OCI-LY7 (cell line): ENCODE measurements around the gene ANO4. TPM values are rescaled to one million over a fixed set of nuclear protein-coding genes. Genes with fewer than 3 reads are reported as not detected.

Source experiments
- BruUV-seq: library from RNA; stranded (reverse); fragments of 400-500 nt; replicated peaks from 2 replicates; lab custom pipeline; 2021; lab: Mats Ljungman, UMichigan
- CTCF ChIA-PET: fragments of 300-600 bp; sonication (Branson Sonifier 250); formaldehyde crosslinking; loops from one replicate; lab custom pipeline; 2022; ENCODE audit warnings: antibody characterized with exemption; ENCODE audit not compliant: unreplicated experiment; lab: Charles Lee
- POLR2A ChIA-PET: fragments of 300-600 bp; sonication (Branson Sonifier 250); formaldehyde crosslinking; loops from one replicate; lab custom pipeline; 2022; ENCODE audit warnings: antibody characterized with exemption; lab: Charles Lee
- DNase-seq: peaks from one replicate; pipeline ENCODE4 v3.0.0-alpha.2; 2015; ENCODE audit warnings: low spot score
- H2AFZ ChIP-seq: fragments of 200-600 bp; sonication (generic), shearing (Covaris generic); 2 replicates; pipeline ENCODE4 v1.6.1; 2014; ENCODE audit warnings: mild to moderate bottlenecking, antibody characterized with exemption, low read length, moderate library complexity
- H3K27ac ChIP-seq: fragments of 200-600 bp; sonication (generic); 2 replicates; pipeline ENCODE4 v1.5.1; 2014; ENCODE audit warnings: mixed run types, low read depth, mild to moderate bottlenecking, moderate library complexity, low read length, inconsistent platforms; ENCODE audit not compliant: poor library complexity, severe bottlenecking
- H3K36me3 ChIP-seq: fragments of 200-600 bp; sonication (generic); 2 replicates; pipeline ENCODE4 v1.6.1; 2014; ENCODE audit warnings: mild to moderate bottlenecking, antibody characterized with exemption, low read length, moderate library complexity, mixed read lengths; ENCODE audit not compliant: insufficient read depth
- H3K4me1 ChIP-seq: fragments of 200-600 bp; sonication (generic); 2 replicates; pipeline ENCODE4 v1.5.1; 2014; ENCODE audit warnings: mild to moderate bottlenecking, low read length; ENCODE audit not compliant: insufficient read depth, poor library complexity, severe bottlenecking
- H3K4me2 ChIP-seq: fragments of 200-600 bp; sonication (generic); 2 replicates; pipeline ENCODE4 v1.6.1; 2014; ENCODE audit warnings: mild to moderate bottlenecking, low read length
- H3K4me3 ChIP-seq: fragments of 200-600 bp; sonication (generic); 2 replicates; pipeline ENCODE4 v1.5.1; 2014; ENCODE audit warnings: mild to moderate bottlenecking, low read depth, low read length; ENCODE audit not compliant: poor library complexity, severe bottlenecking
- H3K79me2 ChIP-seq: fragments of 200-600 bp; sonication (generic); 2 replicates; pipeline ENCODE4 v1.6.1; 2016; ENCODE audit warnings: low read depth, mild to moderate bottlenecking, low read length, moderate library complexity, mixed read lengths; ENCODE audit not compliant: insufficient read depth
- H3K9me2 ChIP-seq: fragments of 200-600 bp; sonication (generic); 2 replicates; pipeline ENCODE4 v1.6.1; 2016; ENCODE audit warnings: mild to moderate bottlenecking, low read length, mixed read lengths; ENCODE audit not compliant: insufficient read depth
- H3K9me3 ChIP-seq: fragments of 200-600 bp; sonication (generic); 2 replicates; pipeline ENCODE4 v1.6.1; 2014; ENCODE audit warnings: mild to moderate bottlenecking, mixed run types, low read length, mixed read lengths
- H4K20me1 ChIP-seq: fragments of 200-600 bp; sonication (generic); 2 replicates; pipeline ENCODE4 v1.6.1; 2014; ENCODE audit warnings: mild to moderate bottlenecking, antibody characterized with exemption, low read length, moderate library complexity, mixed read lengths; ENCODE audit not compliant: insufficient read depth
- EZH2phosphoT487 ChIP-seq: fragments of 200-600 bp; sonication (generic); IDR thresholded peaks from 2 replicates; pipeline ENCODE4 v1.6.1; 2018; ENCODE audit warnings: low read depth, borderline replicate concordance, mild to moderate bottlenecking, mixed run types, antibody characterized with exemption, low read length, moderate library complexity, mixed read lengths
- intact Hi-C: fragments of 100-400 bp; cut with micrococcal nuclease; formaldehyde crosslinking; loops from one replicate; pipeline ENCODE4 v1.10.0; 2022; ENCODE audit not compliant: unreplicated experiment
- total RNA-seq, 2 experiments: library from RNA; depleted of rRNA in 1 of 2; stranded (reverse); fragments of >200 nt in 1 of 2; shearing (Covaris generic) in 1 of 2; gene quantifications; 2 replicates each; pipeline ENCODE4 v1.2.3, GENCODE V29; 2014 to 2022
- TF ChIP-seq, protein P1 (sequence below): fragments of 200-600 bp; sonication (generic); conservative IDR thresholded peaks from 2 replicates; pipeline ENCODE4 v1.5.1; 2014; ENCODE audit warnings: mild to moderate bottlenecking, antibody characterized with exemption, low read length, moderate library complexity, mixed read lengths

The ANO4 gene
- total RNA-seq, 2 experiments from 2014 or later, result not detected

DNA sequence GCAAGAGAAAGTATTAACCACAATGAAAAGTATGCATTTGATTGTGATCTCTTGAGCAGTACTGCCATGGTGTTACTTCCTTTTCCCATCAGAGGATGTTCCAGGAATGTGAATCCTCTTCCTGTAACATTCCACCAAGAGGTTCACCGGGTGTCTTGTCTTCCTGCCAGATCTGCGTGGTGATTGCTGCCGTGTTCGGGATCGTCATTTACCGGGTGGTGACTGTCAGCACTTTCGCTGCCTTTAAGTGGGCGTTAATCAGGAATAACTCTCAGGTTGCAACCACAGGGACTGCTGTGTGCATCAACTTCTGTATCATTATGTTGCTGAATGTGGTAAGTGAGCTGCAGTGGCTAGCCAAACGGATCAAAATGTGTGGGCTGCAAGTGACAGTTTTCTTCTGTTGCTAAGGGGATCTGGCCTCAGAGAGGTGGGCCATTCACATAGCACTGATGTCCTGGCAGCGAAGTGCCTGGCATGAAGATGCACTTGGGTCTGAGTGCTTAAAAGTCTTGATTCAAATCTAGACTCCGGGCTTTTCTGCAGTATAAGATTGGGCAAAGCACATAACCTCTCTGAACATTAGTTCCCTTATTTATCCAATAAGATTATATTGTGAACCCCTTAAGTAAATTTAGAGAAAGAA, 292.0 kb downstream of the ANO4 start:
- ChIA-PET POLR2A (interaction anchor here (0.8 kb wide), 1 partner anchor 70 kb away, joined by 4 read pairs; no protein-coding TSS in a partner anchor), CTCF (interaction anchor here (0.6 kb wide), 1 partner anchor 9 kb away, joined by 5 read pairs; no protein-coding TSS in a partner anchor)
- Histone ChIP-seq H3K79me2 (no peaks in the 10 kb centered on the region), H3K36me3 (no peaks in the 10 kb centered on the region), H4K20me1 (no peaks in the 10 kb centered on the region), H3K9me2 (no peaks in the 10 kb centered on the region), H2AFZ (no peak overlapping the region), H3K9me3 (no peaks in the 10 kb centered on the region), H3K4me2 (no peak overlapping the region), H3K4me1 (no peaks in the 10 kb centered on the region), H3K4me3 (no peak overlapping the region), H3K27ac (no peak overlapping the region)
- no TSS peak for BruUV-seq
- no peak for DNase-seq
- intact Hi-C loops, result no loop called here
- TF ChIP-seq, protein P1, sequence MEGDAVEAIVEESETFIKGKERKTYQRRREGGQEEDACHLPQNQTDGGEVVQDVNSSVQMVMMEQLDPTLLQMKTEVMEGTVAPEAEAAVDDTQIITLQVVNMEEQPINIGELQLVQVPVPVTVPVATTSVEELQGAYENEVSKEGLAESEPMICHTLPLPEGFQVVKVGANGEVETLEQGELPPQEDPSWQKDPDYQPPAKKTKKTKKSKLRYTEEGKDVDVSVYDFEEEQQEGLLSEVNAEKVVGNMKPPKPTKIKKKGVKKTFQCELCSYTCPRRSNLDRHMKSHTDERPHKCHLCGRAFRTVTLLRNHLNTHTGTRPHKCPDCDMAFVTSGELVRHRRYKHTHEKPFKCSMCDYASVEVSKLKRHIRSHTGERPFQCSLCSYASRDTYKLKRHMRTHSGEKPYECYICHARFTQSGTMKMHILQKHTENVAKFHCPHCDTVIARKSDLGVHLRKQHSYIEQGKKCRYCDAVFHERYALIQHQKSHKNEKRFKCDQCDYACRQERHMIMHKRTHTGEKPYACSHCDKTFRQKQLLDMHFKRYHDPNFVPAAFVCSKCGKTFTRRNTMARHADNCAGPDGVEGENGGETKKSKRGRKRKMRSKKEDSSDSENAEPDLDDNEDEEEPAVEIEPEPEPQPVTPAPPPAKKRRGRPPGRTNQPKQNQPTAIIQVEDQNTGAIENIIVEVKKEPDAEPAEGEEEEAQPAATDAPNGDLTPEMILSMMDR, result no peak
- TF ChIP-seq EZH2phosphoT487, result no peak

DNA sequence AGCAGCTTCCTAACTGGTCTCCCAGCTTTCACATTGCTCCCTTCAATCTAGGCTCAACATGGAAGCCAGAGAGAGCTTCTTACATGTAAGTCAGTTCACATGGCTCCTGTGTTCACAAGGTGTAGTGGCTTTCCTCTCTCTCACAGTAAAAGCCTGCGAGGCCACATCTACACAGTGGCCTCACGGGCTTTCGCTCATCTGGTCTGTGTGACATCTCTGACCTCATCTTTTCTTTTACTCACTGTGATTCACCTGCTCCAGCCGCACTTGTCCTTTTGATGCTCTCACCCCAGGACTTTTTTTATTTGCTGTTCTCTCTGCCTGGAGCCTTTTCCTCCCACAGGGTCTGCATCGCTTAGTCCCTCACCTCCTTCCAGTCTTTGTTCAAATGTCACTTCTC, 293.3 kb downstream of the ANO4 start:
- CTCF ChIA-PET, result no interaction called here
- no peak overlapping the region for H2AFZ ChIP-seq

More for the DNA sequence above, 293.3 kb downstream of the ANO4 start:
- Histone ChIP-seq H3K27ac (no peak overlapping the region), H3K36me3 (no peaks in the 10 kb centered on the region), H3K4me1 (no peaks in the 10 kb centered on the region), H3K9me3 (no peaks in the 10 kb centered on the region), H3K4me2 (no peak overlapping the region), H4K20me1 (no peaks in the 10 kb centered on the region), H3K79me2 (no peaks in the 10 kb centered on the region), H3K9me2 (no peaks in the 10 kb centered on the region), H3K4me3 (no peak overlapping the region)
- POLR2A ChIA-PET, result no interaction called here
- DNase-seq, result no peak
- intact Hi-C loops, result no loop called here
- TF ChIP-seq, protein P1, result no peak
- no peak for TF ChIP-seq EZH2phosphoT487
- BruUV-seq, result no TSS peak
